Neural progenitor cell (in vitro differentiated cells): Measurements from ENCODE around the gene MID2. TPM values are rescaled to one million over a fixed set of nuclear protein-coding genes. Genes with fewer than 3 reads are reported as not detected.
"Not testable (repeated sequence)": the region's sequence is repeated elsewhere in the genome, so short reads cannot be mapped to it uniquely, and the experiment has no call there.

Experiments used
- DNase-seq: peaks from one replicate; pipeline ENCODE4 v3.0.0-alpha.2; 2016; ENCODE audit warnings: low spot score
- H2AFZ ChIP-seq: fragments of 200-600 bp; sonication (generic); replicated peaks from 2 replicates; pipeline ENCODE4 v1.6.1; 2016; ENCODE audit warnings: antibody characterized with exemption
- H3F3A ChIP-seq: fragments of 200-600 bp; sonication (generic); 2 replicates; pipeline ENCODE4 v1.6.1; 2016; ENCODE audit warnings: antibody characterized with exemption, low read depth
- H3K27ac ChIP-seq: fragments of 200-600 bp; sonication (generic); 2 replicates; pipeline ENCODE4 v1.5.1; 2016; ENCODE audit warnings: mild to moderate bottlenecking
- H3K27me3 ChIP-seq: fragments of 200-600 bp; sonication (generic); 2 replicates; pipeline ENCODE4 v1.6.1; 2016; ENCODE audit warnings: mild to moderate bottlenecking, moderate library complexity
- H3K36me3 ChIP-seq: fragments of 200-600 bp; sonication (generic); 2 replicates; pipeline ENCODE4 v1.5.1; 2016
- H3K4me1 ChIP-seq: fragments of 200-600 bp; sonication (generic); 2 replicates; pipeline ENCODE4 v1.6.1; 2016; ENCODE audit warnings: mixed run types
- H3K4me2 ChIP-seq: fragments of 200-600 bp; sonication (generic); 2 replicates; pipeline ENCODE4 v1.6.1; 2016
- H3K4me3 ChIP-seq: fragments of 200-600 bp; sonication (generic); 2 replicates; pipeline ENCODE4 v1.5.1; 2016
- H3K79me2 ChIP-seq: fragments of 200-600 bp; sonication (generic); 2 replicates; pipeline ENCODE4 v1.6.1; 2016; ENCODE audit warnings: low read depth
- H3K9ac ChIP-seq: fragments of 200-600 bp; sonication (generic); 2 replicates; pipeline ENCODE4 v1.6.1; 2016
- H3K9me3 ChIP-seq: fragments of 200-600 bp; sonication (generic); 2 replicates; pipeline ENCODE4 v1.5.1; 2016; ENCODE audit warnings: low read depth
- H4K20me1 ChIP-seq: fragments of 200-600 bp; sonication (generic); 2 replicates; pipeline ENCODE4 v1.6.1; 2016; ENCODE audit warnings: low read depth
- H3K27ac Mint-ChIP-seq: 3 replicates; pipeline ENCODE4 v1.8.0; 2021; ENCODE audit warnings: mixed read lengths
- H3K27me3 Mint-ChIP-seq: 2 replicates; pipeline ENCODE4 v1.8.0; 2022; ENCODE audit warnings: low read depth, mild to moderate bottlenecking, inconsistent platforms, moderate library complexity, mixed read lengths; ENCODE audit not compliant: insufficient read depth
- H3K36me3 Mint-ChIP-seq: 3 replicates; pipeline ENCODE4 v1.8.0; 2021; ENCODE audit warnings: mixed read lengths
- H3K4me1 Mint-ChIP-seq: 3 replicates; pipeline ENCODE4 v1.8.0; 2021; ENCODE audit warnings: mixed read lengths
- H3K4me3 Mint-ChIP-seq: 3 replicates; pipeline ENCODE4 v1.8.0; 2021; ENCODE audit warnings: mild to moderate bottlenecking, moderate library complexity, mixed read lengths
- H3K9me3 Mint-ChIP-seq: 3 replicates; pipeline ENCODE4 v1.8.0; 2020; ENCODE audit warnings: mixed read lengths
- EZH2 ChIP-seq: fragments of 200-600 bp; sonication (generic); IDR thresholded peaks from 2 replicates; pipeline ENCODE4 v1.6.1; 2017; ENCODE audit warnings: antibody characterized with exemption, mild to moderate bottlenecking, moderate library complexity
- EZH2phosphoT487 ChIP-seq: fragments of 200-600 bp; sonication (generic); IDR thresholded peaks from 2 replicates; pipeline ENCODE4 v1.6.1; 2017; ENCODE audit warnings: antibody characterized with exemption
- total RNA-seq: library from RNA; depleted of rRNA; stranded (reverse); fragments of >200 nt; gene quantifications from 2 replicates; pipeline ENCODE4 v1.2.3, GENCODE V29; 2015; ENCODE audit warnings: low replicate concordance
- TF ChIP-seq, protein P1 (sequence below): fragments of 200-600 bp; sonication (generic); IDR thresholded peaks from 2 replicates; pipeline ENCODE4 v1.5.1; 2017; ENCODE audit warnings: antibody characterized with exemption, mild to moderate bottlenecking

MID2 gene
- total RNA-seq, 1 donor from 2014 or later: 1.2 TPM

DNA sequence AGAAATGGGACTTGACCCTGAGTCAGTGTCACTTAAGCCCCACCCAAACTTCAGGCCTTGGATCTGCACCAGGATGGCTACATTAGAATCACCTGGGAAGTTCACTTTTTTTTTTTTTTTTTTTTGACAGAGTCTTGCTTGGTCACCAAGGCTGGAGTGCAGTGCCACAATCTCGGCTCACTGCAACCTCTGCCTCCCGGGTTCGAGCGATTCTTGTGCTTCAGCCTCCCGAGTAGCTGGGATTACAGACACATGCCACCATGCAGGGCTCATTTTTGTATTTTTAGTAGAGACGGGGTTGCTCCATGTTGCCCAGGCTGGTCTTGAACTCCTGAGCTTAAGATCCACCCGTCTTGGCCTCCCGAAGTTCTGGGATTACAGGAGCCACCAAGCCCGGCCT lies 45.1 kb upstream of the MID2 start:
- Histone ChIP-seq H3K4me2 (no peak overlapping the region), H3F3A (no peaks in the 10 kb centered on the region), H3K4me1 (peaks cover 8% of the 10 kb centered on the region), H4K20me1 (no peaks in the 10 kb centered on the region), H3K4me3 (no peak overlapping the region), H3K27me3 (peaks cover 16% of the 10 kb centered on the region), H3K9ac (no peak overlapping the region), H2AFZ (no peak overlapping the region), H3K36me3 (no peaks in the 10 kb centered on the region), H3K27ac (no peak overlapping the region), H3K79me2 (no peaks in the 10 kb centered on the region), H3K9me3 (no peaks in the 10 kb centered on the region)
- H3K27me3 Mint-ChIP-seq: peaks cover 9% of the 10 kb centered on the region
- no peaks in the 10 kb centered on the region for H3K9me3 Mint-ChIP-seq
- TF ChIP-seq, protein P1, sequence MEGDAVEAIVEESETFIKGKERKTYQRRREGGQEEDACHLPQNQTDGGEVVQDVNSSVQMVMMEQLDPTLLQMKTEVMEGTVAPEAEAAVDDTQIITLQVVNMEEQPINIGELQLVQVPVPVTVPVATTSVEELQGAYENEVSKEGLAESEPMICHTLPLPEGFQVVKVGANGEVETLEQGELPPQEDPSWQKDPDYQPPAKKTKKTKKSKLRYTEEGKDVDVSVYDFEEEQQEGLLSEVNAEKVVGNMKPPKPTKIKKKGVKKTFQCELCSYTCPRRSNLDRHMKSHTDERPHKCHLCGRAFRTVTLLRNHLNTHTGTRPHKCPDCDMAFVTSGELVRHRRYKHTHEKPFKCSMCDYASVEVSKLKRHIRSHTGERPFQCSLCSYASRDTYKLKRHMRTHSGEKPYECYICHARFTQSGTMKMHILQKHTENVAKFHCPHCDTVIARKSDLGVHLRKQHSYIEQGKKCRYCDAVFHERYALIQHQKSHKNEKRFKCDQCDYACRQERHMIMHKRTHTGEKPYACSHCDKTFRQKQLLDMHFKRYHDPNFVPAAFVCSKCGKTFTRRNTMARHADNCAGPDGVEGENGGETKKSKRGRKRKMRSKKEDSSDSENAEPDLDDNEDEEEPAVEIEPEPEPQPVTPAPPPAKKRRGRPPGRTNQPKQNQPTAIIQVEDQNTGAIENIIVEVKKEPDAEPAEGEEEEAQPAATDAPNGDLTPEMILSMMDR: no peak
- TF ChIP-seq EZH2 (no peak), EZH2phosphoT487 (no peak)
- DNase-seq: no peak
- H3K27ac Mint-ChIP-seq: peak overlapping the region; percentile 81
- no peak overlapping the region for H3K4me3 Mint-ChIP-seq
- no peaks in the 10 kb centered on the region for H3K36me3 Mint-ChIP-seq
- H3K4me1 Mint-ChIP-seq: peaks cover 11% of the 10 kb centered on the region

DNA sequence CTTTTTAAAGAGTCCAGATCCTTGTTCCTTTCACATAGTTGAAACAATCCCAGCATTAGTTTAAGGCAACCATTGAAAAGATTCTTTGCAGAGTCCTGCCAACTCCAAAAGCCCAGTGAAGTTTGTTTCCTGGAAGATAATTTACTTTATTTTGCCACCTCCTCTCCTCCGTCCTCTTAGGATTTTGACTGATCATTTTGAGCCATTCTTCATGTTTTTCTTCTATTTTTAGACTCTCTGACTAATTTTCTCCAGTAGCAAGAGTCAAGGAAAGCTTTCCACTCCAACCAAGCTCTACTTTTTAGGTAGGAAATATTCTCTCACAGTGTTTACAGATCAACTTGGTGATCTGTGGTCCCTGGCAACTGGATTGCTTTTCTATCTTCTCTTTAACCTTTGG lies 37.8 kb upstream of the MID2 start:
- Histone ChIP-seq H3K79me2 (no peaks in the 10 kb centered on the region), H3K4me2 (no peak overlapping the region), H3K36me3 (no peaks in the 10 kb centered on the region), H4K20me1 (no peaks in the 10 kb centered on the region), H3K9me3 (no peaks in the 10 kb centered on the region), H3K27me3 (peaks cover 4% of the 10 kb centered on the region), H3K4me3 (no peak overlapping the region), H2AFZ (peak overlapping the region; percentile 47), H3K9ac (no peak overlapping the region), H3K4me1 (no peaks in the 10 kb centered on the region), H3K27ac (no peak overlapping the region), H3F3A (no peaks in the 10 kb centered on the region)
- DNase-seq: no peak
- no peak for TF ChIP-seq EZH2
- TF ChIP-seq, protein P1: no peak
- TF ChIP-seq EZH2phosphoT487: no peak
- Mint-ChIP-seq H3K4me1 (no peaks in the 10 kb centered on the region), H3K36me3 (no peaks in the 10 kb centered on the region), H3K27me3 (no peaks in the 10 kb centered on the region), H3K4me3 (no peak overlapping the region), H3K27ac (no peak overlapping the region), H3K9me3 (no peaks in the 10 kb centered on the region)

DNA sequence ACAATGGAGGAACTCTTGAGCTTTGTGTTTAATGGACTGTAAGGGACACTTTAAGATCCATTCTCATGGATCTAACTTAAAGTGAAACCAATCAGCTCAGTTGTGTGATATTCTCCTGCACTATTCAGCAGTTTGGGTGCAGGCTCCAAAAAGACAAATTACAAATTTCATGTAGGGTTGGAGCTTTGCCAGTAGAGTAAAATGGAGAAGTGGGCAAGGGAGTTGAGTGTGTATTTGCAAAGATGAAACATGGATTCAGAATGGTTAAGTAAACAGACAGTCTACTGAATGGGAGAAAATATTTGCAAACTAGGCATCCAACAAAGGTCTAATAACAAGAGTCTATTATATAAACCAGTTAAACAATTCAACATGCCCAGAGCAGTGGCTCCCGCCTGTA lies 21.2 kb upstream of the MID2 start:
- no peak for TF ChIP-seq EZH2
- TF ChIP-seq, protein P1: no peak
- no peak for TF ChIP-seq EZH2phosphoT487
- H3K36me3 Mint-ChIP-seq: no peaks in the 10 kb centered on the region
- no peaks in the 10 kb centered on the region for H3K79me2 ChIP-seq
- no peaks in the 10 kb centered on the region for H4K20me1 ChIP-seq
- no peak overlapping the region for H3K9ac ChIP-seq
- no peak overlapping the region for H3K27ac Mint-ChIP-seq
- H3K9me3 ChIP-seq: no peaks in the 10 kb centered on the region
- no peaks in the 10 kb centered on the region for H3K27me3 ChIP-seq
- no peak overlapping the region for H3K4me3 Mint-ChIP-seq
- no peaks in the 10 kb centered on the region for H3K36me3 ChIP-seq
- no peak overlapping the region for H3K27ac ChIP-seq
- no peaks in the 10 kb centered on the region for H3F3A ChIP-seq
- H3K27me3 Mint-ChIP-seq: peaks cover 2% of the 10 kb centered on the region
- no peak overlapping the region for H3K4me2 ChIP-seq
- no peak for DNase-seq
- peaks cover 10% of the 10 kb centered on the region for H3K9me3 Mint-ChIP-seq
- H3K4me1 ChIP-seq: no peaks in the 10 kb centered on the region
- no peak overlapping the region for H2AFZ ChIP-seq
- no peak overlapping the region for H3K4me3 ChIP-seq
- H3K4me1 Mint-ChIP-seq: no peaks in the 10 kb centered on the region

DNA sequence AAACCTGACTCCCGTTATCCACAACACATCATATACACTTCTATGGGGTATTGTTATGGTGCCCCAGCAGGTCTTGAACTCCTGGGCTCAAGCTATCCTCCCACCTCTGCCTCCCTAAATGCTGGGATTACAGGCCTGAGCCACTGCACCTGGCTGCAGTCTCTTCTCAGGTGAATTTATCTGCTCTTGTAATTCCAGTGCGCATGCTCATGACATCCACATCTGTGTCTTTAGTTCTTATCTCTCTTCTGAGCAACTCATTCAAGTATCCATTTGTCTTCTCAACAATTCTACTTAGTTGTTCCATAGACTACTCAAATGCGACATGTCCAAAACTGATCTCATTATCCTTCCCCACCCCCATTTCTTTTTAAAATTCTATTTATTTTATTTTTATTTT lies 20.5 kb upstream of the MID2 start:
- no peaks in the 10 kb centered on the region for H3K79me2 ChIP-seq
- no peak overlapping the region for H3K27ac Mint-ChIP-seq
- DNase-seq: no peak
- no peaks in the 10 kb centered on the region for H3K36me3 ChIP-seq
- no peaks in the 10 kb centered on the region for H3K4me1 Mint-ChIP-seq
- no peaks in the 10 kb centered on the region for H3K36me3 Mint-ChIP-seq
- H3K4me3 Mint-ChIP-seq: no peak overlapping the region
- peaks cover 10% of the 10 kb centered on the region for H3K9me3 Mint-ChIP-seq
- H3K27me3 Mint-ChIP-seq: peaks cover 2% of the 10 kb centered on the region
- H3K4me2 ChIP-seq: no peak overlapping the region
- H2AFZ ChIP-seq: no peak overlapping the region
- H3K27ac ChIP-seq: no peak overlapping the region
- no peaks in the 10 kb centered on the region for H3K27me3 ChIP-seq
- no peaks in the 10 kb centered on the region for H3K4me1 ChIP-seq
- no peak for TF ChIP-seq EZH2phosphoT487
- no peak for TF ChIP-seq EZH2
- TF ChIP-seq, protein P1: no peak
- H3F3A ChIP-seq: no peaks in the 10 kb centered on the region
- no peak overlapping the region for H3K4me3 ChIP-seq
- no peak overlapping the region for H3K9ac ChIP-seq
- no peaks in the 10 kb centered on the region for H3K9me3 ChIP-seq
- no peaks in the 10 kb centered on the region for H4K20me1 ChIP-seq

DNA sequence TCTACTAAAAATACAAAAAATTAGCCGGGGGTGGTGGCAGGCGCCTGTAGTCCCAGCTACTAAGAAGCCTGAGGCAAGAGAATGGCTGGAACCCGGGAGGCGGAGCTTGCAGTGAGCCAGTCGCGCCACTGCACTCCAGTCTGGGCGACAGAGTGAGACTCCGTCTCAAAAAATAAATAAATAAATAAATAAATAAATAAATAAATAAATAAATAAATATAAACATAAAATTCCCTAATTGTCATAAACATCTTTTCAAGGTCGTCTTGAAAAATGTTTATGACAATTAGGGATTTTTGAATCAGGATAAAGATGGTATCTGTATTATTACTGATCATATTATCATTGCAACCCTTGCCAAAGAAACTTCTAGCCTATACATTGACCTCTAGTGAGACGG lies 15.6 kb upstream of the MID2 start:
- H3K9ac ChIP-seq, H3K9me3 Mint-ChIP-seq, H3K36me3 ChIP-seq, H3K27me3 ChIP-seq, H3K4me1 Mint-ChIP-seq, H3F3A ChIP-seq, H3K27ac Mint-ChIP-seq, H3K27me3 Mint-ChIP-seq, H3K4me3 Mint-ChIP-seq, H4K20me1 ChIP-seq, H3K9me3 ChIP-seq, H3K27ac ChIP-seq, H3K79me2 ChIP-seq, H3K4me2 ChIP-seq, DNase-seq, H2AFZ ChIP-seq, H3K4me3 ChIP-seq, H3K4me1 ChIP-seq, H3K36me3 Mint-ChIP-seq: not testable (repeated sequence)
